Forelimb muscle (tissue), 1 donor: ENCODE data around the gene LMO7. TPM values are rescaled to one million over a fixed set of nuclear protein-coding genes. Genes with fewer than 3 reads are reported as not detected.

ENCODE experiments used
- DNase-seq: peaks from one replicate; pipeline ENCODE4 v3.0.0-alpha.2; 2013; ENCODE audit warnings: low read depth
- polyA plus RNA-seq: library from polyadenylated mRNA; unstranded; fragments of 120-200 nt; gene quantifications from one replicate; pipeline ENCODE4 v1.2.1, GENCODE V29; 2013; ENCODE audit not compliant: insufficient read length

The LMO7 gene
- polyA plus RNA-seq, 1 donor: 159 TPM

- DNase-seq: no peak
Observed at GRCh38 chr13:75889427-75889826, 253.3 kb downstream of the LMO7 start.

- DNase-seq: no peak
Observed at GRCh38 chr13:75895168-75895567, 259.0 kb downstream of the LMO7 start.

GRCh38 chr13:75896271-75896670 is 260.1 kb downstream of the LMO7 start:
- no peak for DNase-seq

- no peak for DNase-seq
Observed at GRCh38 chr13:75897386-75897785, 261.3 kb downstream of the LMO7 start.

GRCh38 chr13:75901501-75901900 is 265.4 kb downstream of the LMO7 start:
- no peak for DNase-seq

- no peak for DNase-seq
Observed at GRCh38 chr13:75902166-75903104, 266.3 kb downstream of the LMO7 start.

- DNase-seq: no peak
Observed at GRCh38 chr13:75904012-75904411, 267.9 kb downstream of the LMO7 start.

- no peak for DNase-seq
Observed at GRCh38 chr13:75906315-75906714, 270.2 kb downstream of the LMO7 start.

GRCh38 chr13:75907044-75907443 is 270.9 kb downstream of the LMO7 start:
- DNase-seq: no peak

GRCh38 chr13:75908141-75908540 is 272.0 kb downstream of the LMO7 start:
- DNase-seq: no peak

Other genes starting within 250 kb of the LMO7 start
- gene TBC1D4, start 154.2 kb upstream of the LMO7 start, polyA plus RNA-seq: 18.6 TPM
- gene COMMD6, start 98.5 kb upstream of the LMO7 start, polyA plus RNA-seq: 174 TPM
- gene UCHL3, start 86.5 kb upstream of the LMO7 start, polyA plus RNA-seq: 18.5 TPM